T1000 (cell line): Measurements from ENCODE around the gene DUOXA2.
"Not testable (repeated sequence)": the region's sequence is repeated elsewhere in the genome, so short reads cannot be mapped to it uniquely, and the experiment has no call there.

Source experiments
- DNase-seq: peaks from one replicate; lab custom pipeline; 2025; ENCODE audit warnings: mixed read lengths; lab: John Stamatoyannopoulos, UW

DUOXA2 gene

GRCh38 chr15:45117308-45118130 lies 3.4 kb downstream of the DUOXA2 start:
- no peak for DNase-seq

- DNase-seq, result no peak
Observed at GRCh38 chr15:45118131-45118588, 4.0 kb downstream of the DUOXA2 start.

DNA sequence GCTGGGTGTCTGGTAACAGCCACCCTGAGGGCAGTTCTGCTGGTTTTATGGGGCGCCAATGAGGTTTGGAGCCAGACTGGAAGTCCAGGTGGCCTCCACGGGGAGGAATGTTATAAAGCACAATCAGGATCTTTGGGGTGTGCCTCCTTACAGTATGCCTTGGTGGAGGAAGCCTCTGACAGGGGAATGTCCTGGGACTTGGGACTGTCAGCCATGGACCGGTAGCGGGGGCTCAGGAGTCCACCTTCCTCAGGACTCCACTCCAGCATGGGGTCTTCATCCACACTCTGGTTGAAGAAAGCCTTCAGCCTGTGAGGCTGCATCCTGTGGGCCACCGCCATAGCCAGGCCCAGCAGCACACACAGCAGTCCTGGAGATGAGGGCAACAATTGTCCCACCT lies 4.9 kb downstream of the DUOXA2 start:
- no peak for DNase-seq

- no peak for DNase-seq
Observed at GRCh38 chr15:45120081-45120972, 6.2 kb downstream of the DUOXA2 start.

DNA sequence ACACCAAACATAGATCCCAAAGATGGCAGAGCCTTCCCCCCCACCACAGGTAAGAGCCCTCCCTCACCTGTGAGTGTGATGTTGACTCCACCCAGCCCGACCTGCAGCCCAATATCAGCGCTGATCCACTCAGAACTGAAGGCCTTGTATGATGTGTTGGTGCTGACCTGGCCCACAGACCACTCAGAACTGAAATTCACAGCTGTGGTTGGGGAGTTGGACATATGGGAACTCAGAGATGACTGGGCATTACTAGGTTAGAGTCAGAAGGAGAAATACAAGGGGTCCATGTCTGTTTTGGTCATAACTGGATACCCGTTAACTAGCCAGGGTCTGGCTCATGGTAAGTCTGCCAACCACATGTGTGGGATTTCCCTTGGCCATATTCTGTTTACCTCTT lies 6.9 kb downstream of the DUOXA2 start:
- DNase-seq, result no peak

DNA sequence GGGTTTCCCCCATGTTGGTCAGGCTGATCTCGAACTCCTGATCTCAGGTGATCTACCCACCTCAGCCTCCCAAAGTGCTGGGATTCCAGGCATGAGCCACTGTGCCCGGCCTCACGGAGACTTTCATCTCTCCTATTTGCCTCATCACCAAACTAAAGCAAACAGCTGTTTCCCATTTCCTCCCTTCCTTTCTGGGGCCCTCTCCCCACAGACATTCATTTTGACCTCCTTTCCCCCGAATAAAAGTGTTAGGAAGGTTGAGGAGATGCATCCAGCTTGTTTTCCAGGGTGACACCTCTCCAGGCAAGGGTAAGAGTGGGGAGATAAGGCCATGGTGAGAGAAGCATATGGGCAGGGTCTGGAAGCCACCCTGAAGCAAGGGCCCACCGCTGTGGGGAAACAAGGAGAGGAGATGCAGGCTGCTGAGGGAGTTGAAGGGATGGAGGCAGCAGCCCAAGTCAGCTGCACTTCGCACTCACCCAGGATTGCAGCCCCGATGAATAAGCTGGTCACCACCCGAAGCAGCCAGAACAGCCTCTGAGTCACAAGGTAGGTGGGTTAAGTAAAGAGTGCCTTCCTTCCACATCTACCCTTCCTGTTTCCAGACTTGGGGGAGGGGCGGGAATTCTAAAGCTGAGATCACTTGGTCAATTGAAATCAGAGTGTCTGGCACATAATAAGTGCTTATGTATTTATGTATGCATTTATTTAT lies 7.7 kb downstream of the DUOXA2 start:
- no peak for DNase-seq

GRCh38 chr15:45122719-45123118 lies 8.6 kb downstream of the DUOXA2 start:
- no peak for DNase-seq

DNA sequence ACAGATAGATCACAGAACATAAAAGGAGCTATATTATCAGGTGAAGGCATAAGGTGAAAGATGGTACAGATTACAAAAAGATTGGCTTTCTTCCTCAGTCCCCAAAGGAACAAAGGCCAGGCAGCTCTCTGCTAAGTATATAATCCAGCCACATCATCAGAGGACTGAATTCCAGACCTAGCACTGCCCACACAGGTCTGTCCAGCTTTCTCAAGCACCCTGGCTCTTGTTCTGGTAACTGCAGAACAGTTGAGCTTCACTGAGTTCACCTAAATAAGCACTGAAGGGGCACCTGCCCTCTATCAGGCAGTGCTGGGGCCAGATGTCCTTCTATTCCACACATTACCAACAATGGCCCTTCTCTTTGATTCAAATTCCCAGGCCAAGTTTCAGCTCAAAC lies 9.3 kb downstream of the DUOXA2 start:
- no peak for DNase-seq

- no peak for DNase-seq
Observed at GRCh38 chr15:45126535-45127158, 12.5 kb downstream of the DUOXA2 start.

- DNase-seq, result no peak
Observed at GRCh38 chr15:45128971-45129639, 15.0 kb downstream of the DUOXA2 start.

DNA sequence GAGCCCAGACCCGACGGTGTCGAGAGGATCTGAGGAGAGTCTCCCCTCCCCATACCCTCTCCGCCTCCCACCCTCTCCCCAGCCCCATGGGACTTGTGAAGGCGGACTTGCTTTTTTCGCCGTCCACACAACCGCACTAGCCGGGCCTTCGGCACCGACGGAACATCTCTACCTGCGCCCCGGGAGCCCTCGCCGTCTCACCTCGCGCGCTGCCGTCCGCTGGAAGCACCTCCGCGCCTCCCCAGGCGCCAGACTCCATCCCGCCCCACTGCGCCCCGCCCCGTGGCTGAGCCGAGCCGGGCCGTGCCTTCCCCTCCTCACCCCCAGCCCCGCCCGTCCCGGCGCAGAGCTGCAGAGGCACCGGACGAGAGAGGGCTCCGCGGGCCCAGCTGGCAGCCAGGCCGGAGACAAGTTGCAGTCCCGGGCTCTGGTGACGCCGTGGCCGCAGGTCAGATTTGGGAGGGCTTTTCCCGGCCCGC lies 15.6 kb downstream of the DUOXA2 start, which contains the start of the genes DUOX1 and DUOXA1:
TSS of gene DUOX1 (plus strand) at position 344 of the 479 bp plus-strand sequence. CDS start 1,973 bp downstream, outside the sequence.
TSS of gene DUOXA1 (minus strand) at position 229 of the 479 bp plus-strand sequence. CDS start 6,865 bp downstream, outside the sequence.
- no peak for DNase-seq

GRCh38 chr15:45130291-45131000 lies 16.3 kb downstream of the DUOXA2 start:
- no peak for DNase-seq

- DNase-seq, result no peak
Observed at GRCh38 chr15:45131510-45131909, 17.4 kb downstream of the DUOXA2 start.

DNA sequence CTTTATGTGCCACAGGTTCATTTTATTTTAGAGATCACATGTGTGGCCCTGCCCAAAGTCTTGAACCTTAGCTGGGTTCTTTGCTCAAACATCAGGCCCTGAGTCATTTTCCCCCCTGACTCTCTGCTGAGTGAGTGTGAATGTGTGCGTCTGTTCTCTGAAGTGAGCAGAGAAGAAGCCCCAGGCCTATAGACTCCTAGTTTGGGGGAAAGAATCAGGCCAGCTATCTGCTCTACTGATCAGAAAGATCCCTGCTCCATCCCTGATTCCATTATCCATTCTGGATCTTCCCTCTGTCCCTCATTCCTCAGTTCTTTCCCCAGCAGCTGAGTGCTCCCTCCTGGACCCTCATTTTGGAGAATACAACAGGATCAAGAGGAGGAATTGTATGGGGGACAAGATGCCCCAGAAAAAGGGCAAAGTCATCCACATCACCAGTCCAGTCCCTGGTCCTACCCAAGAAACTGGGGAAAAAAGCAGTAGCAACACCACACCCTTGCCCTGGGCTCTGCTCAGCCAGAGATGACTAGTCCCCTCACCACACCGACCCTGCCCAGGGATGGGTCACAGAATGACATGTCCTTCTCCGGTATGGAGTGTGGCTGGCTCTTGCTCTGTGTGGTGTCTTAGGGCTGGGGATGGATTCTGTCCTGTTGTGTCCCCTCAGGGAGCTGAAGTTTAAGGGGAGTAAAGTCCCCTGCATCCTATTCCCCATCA lies 18.9 kb downstream of the DUOXA2 start:
- no peak for DNase-seq

DNA sequence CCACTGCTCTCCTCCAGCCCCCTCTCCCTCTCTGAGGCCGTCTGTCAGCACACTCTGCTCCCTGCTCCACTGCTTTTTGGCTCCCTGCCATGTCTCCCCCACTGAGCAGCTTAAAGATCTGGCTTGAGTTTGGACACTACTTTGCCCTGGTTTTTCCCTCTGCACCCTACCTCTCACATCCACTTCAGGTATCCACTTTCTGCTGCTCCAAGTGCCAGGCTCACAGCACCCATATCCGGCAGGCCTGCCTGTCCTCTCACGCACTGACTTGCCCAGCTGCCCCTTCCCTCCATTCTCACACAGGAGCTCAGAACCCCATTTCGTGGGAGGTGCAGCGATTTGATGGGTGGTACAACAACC lies 19.4 kb downstream of the DUOXA2 start:
- no peak for DNase-seq

- DNase-seq, result no peak
Observed at GRCh38 chr15:45134046-45134445, 19.9 kb downstream of the DUOXA2 start.

- no peak for DNase-seq
Observed at GRCh38 chr15:45134682-45135604, 20.8 kb downstream of the DUOXA2 start.

DNA sequence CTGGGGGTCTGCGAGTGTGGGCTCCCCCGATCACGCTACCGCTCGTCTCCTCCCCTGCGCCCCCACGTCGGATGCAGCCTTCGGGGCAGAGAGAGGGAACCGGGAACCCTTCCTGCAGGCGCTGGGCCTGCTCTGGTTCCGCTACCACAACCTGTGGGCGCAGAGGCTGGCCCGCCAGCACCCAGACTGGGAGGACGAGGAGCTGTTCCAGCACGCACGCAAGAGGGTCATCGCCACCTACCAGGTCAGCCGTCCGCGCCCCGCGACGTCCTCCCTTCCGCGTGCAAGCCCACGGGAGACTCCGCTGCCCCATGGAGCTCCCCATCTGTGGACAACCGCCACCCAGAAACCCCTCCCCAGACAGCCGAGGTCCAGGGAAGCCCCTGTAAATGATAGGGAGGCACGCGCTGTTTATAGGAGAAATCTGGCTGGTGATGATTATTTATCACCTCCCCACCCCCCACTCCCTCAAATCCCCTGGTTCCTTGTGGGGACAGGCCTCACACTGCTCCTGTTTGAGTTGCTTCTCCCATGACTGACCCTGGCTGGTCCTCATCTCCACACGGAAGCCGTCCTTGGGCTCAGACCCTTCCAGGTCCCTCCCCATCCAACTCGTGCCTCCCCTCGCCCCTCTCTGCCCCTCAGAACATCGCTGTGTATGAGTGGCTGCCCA lies 21.7 kb downstream of the DUOXA2 start:
- not testable (repeated sequence) for DNase-seq
